Measurements from ENCODE around the gene CERS1.

Gene CERS1

GRCh38 chr19:18898607-18899408, 2.9 kb upstream of the CERS1 start:
- no peak for DNase-seq

DNA sequence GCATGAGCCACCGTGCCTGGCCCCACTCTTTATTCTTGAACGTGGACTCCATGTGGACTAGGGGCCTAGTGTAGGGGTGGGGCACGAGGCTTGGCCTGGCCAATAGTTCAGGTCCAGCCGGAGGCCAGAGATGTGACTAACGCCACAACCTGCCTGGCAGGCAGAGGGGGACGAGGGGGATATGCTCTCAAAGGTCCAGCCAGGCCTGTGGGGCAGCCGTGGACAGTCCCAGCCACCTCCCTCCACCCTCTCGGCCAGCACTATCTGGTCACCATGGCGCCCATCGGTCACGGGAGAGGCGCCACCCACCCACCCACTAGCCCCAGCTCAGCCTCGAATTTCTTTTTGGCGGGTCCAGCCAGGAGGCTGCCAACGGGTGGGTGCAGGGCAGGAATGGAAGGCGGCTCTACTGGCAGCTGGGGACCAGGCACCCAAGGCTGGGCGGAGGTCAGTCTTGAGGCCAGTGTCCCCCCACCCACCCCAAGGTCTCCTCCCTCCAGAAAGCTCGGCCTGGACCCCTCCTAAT, 2.2 kb upstream of the CERS1 start:
- no peak for DNase-seq

DNA sequence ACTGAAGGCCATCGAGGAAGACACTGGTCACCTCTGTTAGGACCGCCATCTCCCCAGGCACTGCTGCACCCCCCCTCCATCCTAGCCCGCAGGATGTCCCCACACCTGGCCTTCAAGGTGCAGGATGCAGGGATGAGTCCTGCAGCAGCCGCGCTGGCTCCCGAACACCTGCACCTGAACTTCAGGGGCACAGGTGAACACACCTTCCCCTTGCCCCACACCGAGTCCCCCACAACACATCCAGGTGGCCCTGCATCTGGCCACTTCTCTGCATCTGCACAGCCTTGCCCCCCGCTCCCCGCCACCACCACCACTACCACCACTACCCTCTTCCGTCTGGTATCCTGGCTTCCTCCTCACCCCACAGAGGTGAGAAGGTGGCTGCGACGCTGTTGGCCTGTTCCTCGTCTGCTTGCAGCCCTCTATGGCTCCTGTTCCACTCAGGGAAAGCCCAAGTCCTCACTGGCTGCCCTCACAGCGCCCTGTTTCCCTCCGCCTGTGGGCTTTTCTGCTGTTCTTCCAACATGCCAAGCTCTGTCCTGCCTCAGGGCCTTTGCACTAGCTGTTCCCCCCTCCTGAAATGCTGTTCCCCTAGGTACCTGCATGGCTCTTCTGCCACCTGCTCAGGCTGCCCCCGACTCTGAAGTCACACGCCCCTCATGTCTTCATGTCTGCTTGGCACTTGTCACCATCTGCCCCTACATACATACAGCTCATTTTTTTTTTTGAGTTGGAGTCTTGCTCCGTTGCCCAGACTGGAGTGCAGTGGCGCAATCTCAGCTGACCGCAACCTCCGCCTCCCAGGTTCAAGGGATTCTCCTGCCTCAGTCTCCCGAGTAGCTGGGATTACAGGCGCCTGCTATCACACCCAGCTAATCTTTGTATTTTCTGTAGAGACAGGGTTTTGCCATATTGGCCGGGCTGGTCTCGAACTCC, 1.4 kb upstream of the CERS1 start:
- DNase-seq: no peak

DNA sequence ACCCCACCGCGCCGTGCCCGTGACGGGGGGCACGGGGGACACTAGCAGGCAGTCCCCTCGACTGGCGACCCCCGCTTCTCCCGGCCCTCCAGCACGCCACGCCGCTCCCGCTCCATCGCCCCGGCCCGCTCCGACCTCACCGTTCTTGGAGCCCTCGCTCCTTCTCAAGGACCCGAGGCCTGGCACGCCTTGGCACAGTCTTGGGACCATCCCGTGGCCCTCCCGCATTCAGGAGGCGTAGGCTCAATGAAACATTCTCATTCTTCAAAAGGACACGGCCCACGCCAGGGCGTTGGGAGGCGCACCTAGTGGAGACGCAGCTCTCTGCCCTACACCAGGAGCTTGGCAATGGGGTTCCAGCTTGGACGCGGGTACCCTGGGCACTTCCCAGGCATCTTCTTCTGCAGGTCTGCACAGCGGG, 473 bp upstream of the CERS1 start:
- no peak for DNase-seq

DNA sequence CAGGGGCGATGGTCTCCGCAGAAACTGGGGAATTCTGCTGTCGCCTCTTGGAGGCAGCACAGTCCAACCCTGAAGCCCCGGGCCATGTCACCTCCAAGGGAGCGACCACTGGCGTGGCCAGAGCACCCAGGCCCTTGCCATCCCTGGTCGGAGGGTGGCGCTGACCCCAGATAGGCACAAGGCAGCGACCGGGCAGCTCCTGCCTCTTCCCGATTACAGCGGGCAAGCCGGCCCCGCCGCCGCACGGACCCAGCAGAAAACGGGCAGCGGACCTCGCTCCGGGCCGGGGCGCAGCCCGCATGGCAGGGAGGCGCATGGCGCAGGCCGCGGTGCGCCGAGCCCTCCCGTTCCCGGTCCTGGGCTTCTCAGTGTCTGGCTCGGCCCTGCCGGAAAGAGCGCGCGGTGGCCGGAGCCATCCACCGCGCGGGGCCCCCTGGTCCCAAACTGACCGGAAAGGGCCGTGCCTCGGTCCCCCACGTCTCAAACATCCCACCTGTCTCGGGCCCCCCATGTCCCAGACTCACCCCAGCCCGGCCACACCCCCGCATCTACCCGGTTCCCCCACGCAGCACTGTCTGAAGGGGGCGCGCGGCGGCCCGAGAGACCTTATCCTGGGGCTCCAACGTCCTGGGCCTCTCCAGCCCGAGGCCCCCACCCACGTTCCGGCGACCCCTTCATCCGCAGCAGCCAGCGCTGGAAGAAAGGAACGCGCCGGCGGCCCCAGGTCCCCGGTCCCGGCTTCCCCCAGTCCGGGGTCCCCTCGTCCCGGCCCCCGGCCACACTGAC, 727 bp downstream of the CERS1 start:
- no peak for DNase-seq

DNA sequence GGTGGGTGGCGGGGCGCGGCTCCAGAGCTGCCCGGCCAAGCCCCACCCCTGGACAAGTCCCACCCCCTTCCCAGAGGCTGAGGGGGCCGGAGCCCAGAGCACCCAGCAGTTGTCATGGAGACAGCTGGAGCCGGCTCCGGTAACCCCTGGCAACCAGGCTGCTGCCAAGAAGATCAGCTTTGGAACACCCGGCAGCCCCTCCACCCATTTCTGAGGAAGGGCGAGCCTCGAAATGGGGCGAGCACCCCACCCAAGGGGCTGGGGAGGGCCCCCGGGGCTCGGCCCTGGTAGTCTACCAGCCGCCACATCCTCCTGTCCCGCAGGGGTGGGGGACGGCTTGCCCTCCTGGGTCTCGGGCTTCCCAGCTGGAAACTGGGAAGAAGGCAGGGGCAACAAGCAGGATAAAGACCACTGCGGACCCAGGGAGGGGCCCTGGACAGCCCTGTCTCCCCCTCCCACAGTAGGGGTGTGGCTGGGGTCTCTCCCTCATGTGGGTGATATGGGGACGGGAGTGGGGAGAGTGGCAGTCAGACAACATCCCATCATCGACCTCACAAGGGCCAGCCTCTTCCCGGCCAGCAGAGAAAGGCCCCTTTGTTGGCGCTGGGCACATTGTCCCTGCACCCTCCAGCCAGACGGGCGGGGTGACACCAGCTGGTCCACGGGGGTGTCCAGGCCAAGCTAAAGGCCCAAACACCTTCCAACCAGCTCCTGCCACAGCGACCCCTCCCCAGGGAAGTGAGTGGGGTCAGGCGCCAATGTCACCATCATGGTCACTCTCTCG, 1.5 kb downstream of the CERS1 start:
- peak; percentile 59 for DNase-seq

DNA sequence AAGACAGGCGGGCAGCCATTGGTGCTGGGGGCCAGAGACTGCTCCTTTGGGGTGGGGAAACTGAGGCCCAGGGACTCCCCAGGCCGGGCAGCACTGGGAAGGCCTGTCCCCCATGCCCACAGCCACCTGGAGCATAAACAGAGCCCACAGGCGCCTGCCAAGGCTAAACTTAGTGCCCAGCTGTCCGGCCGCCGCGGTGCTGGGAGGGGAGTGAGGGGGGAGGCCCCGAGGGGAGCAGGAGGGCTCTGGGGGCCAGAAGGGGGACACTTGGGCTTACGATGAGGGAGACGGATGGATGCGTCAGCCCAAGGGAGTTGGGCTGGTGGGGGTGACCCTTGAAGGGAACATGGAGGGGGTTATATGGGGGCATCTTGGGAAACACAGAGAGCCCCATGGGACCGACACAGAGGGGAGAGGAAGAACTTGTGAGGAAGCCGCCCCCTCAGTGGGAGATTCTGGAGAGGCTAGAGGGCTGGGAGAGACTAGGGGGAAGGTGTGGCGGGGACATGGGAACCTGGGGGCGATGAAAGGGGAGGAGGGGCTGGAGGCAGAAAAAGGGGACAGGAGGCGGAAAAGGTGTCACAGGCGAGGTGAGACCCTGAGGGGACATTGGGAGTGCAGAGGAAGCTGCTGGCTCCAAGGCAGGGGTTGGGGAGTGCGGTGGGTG, 2.2 kb downstream of the CERS1 start:
- no peak for DNase-seq

DNA sequence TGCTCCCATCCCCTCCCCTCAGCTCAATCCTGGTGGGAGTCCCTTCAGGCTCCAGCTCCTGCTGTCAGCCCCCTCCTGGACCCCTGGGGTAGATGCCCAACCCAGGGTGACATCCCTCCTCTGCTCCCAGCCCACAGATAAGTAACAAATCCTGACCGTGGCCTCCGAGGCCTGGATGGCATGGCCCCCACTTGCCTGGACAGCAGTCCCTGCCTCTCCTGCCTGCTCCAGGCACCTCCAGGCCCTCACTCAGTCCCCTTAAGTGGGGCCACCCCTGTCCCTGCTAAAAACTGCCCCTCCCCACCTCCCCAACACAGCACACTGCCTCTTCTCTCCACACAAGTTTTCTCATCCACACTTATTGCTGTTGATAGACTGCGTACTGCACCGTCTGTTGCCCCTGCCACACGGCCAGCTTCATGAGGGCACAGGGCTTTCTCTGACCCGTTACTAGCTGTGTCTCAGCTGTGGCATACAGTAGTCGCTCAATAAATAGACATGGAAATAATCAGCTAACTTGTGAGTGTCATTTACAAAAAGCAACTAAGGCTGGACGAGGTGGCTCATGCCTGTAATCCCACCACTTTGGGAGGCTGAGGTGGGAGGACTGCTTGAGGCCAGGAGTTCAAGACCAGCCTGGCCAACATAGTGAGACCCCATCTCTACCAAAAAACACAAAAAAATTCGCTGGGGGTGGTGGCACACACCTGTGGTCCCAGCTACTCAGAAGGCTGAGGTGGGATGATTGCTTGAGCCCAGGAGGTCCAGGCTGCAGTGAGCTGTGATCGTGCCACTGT, 5.8 kb downstream of the CERS1 start:
- no peak for DNase-seq

- no peak for DNase-seq
These were observed 9.0 kb downstream of the CERS1 start for GRCh38 chr19:18886972-18887371.

DNA sequence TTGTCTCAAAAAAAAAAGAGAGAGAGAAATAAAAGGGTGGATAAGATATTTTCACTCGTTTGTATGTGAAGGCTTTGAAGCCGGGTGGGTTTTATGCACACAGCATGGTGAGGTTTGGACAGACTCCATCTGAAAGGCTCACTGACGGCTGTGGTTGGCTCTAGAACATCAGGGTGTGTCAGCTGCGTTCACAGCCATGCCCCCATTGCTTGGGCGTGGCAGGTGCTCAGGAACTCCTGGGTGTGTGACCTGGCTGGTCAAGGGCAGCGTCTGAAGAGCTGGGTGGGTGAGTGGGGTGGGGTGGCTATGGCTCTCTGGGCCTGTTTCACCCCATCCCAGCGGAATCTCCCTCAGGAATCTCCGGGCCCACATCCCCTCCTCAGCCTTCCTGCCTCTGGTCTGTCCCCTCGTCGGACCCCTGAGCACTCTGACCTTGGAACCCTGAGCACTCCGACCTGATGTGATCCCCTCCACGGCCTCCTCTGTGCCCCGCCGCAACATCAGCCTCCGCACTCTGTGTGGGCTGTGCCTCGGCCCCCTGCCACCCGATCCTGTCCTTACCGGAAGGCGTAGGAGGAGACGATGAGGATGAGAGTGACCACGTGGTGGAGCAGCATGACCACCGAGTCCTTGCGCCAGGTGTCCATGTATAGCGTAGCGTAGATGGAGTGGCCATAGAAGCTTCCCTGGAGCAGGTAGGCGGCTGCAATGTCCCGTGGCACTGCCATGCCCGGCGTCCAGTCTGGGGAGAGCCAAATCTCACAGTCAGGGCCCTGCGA, 12.2 kb downstream of the CERS1 start:
- no peak for DNase-seq

DNA sequence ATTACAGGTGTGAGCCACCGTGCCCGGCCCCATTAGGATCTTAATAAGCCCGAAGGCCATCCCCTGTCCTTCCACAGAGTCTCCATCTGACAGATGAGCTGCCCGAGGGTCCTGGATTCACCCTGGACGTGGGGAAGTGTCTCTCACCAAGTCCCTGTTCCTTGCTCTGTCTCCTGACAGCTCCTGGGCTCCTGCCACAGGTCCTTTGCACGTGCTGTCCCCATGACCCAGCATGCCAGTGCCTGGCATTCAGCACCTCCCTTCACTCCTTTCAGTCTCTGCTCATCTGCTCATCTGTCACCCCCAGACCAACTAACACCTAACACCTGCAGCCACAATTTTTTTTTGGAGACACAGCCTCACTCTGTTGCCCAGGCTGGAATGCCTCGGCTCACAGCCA, 14.5 kb downstream of the CERS1 start:
- DNase-seq: no peak

- peak; percentile 56 for DNase-seq
These were observed 16.2 kb downstream of the CERS1 start for GRCh38 chr19:18879579-18880373.

DNA sequence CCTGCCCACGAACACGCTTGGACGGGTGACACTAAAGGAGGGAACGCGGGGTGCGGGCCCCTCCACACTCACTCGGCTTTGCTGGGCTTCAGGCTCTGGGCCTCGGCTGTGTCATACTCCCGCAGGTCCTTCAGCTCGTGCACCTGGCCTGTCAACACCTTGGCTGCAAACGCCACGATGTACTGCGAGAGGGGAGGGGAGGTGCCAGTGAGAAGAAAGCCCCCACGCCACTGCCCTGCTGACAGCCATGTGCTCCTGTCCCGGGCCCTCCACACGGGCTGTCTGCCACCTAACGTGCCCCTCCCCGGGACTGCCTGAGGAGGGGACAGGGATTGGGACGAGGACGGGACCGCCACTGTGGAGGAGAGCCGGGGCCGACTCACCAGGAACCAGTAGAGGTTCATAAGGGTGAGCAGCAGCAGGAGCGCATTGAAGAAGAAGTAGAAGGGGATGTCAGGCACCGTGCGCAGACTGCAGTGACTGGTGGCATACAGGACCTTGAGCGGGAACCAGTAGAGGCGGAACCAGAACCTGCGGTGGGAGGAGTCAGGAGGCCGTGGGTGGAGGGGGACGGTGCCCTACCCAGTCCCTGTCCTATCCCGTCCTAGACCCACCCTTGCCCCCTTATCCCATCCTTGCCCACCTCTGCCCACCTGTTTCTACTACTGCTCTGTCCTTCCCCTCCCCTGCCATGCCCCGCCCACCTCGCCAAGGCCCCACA, 16.9 kb downstream of the CERS1 start:
- DNase-seq: no peak

DNA sequence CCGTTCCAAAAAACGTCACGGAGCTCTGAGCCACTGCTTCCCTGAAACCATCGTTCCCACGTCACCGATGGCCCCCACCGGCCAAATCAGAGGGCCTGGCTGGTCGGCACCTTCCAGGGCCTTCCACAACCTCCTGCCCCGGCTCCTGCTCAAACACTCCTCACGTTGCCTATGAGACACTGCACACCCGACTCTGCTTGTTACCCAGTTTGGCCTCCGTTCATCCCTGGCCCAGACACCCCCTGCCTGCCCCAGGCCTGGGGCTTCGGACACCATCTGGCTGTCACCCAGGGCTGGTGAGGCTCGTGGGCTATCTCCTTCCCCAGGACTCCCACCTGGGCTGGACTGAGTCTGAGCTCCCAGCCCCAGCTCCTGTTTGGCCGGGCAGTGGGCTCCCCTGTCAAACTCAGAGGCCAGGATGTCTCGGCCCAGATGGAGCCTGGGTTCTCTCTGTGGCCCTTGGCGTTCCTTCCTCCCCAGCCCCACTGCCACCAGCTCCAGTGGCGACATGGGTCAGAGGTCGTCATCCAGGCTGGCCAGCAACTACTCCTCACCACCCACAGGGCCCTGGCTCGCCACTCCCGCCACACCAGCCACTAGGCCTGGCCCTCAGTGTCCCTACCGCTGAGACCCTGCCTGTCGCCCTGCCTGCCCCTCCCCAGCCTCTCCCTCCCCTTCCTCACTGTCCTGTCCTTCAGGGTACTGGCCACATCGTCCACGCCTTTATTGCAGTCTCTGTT, 17.7 kb downstream of the CERS1 start:
- no peak for DNase-seq

- DNase-seq: no peak
These were observed 19.1 kb downstream of the CERS1 start for GRCh38 chr19:18876865-18877264.

DNA sequence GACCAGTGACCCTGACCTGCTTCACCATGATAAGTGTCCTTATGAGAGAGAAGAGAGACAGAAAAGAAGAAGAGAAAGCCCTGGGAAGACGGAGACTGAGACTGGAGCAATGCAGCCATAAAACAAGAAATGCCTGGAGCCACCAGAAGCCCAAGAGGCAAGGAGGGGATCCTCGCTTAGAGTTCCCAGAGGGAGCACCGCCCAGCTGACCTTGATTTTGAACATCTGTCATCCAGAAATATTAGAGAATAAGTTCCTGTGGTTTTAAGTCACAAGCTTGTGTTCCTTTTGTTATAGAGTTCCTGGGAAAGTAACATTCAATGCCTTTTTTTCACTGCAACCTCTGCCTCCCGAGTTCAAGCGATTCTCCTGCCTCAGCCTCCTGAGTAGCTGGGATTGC, 20.2 kb downstream of the CERS1 start:
- no peak for DNase-seq

GRCh38 chr19:18871543-18871942, 24.4 kb downstream of the CERS1 start:
- no peak for DNase-seq
